HCT116 (cell line): ENCODE results near the gene MED25. TPM values are rescaled to one million over a fixed set of nuclear protein-coding genes. Genes with fewer than 3 reads are reported as not detected.

Experiments
- ATAC-seq: fragments of 200-7000 bp; cut with Tn5 transposase; 2 replicates; pipeline ENCODE4 v1.9.1; 2020; ENCODE audit warnings: mild to moderate bottlenecking, moderate library complexity
- BruUV-seq: library from RNA; stranded (reverse); fragments of 400-500 nt; replicated peaks from 2 replicates; lab custom pipeline; 2021; lab: Mats Ljungman, UMichigan
- CTCF ChIA-PET: fragments of 300-600 bp; sonication (Branson Sonifier 250); formaldehyde crosslinking; loops from one replicate; lab custom pipeline; 2021; ENCODE audit warnings: antibody characterized with exemption; lab: Charles Lee
- POLR2A ChIA-PET: fragments of 300-600, 350-600 bp; sonication (Branson Sonifier 250); formaldehyde crosslinking; loops from one replicate; lab custom pipeline; 2021; ENCODE audit warnings: antibody characterized with exemption; lab: Charles Lee
- RAD21 ChIA-PET, 2 experiments: fragments of 300-600 bp; sonication (Branson Sonifier 250); formaldehyde crosslinking; loops; one replicate each; lab custom pipeline; 2023; ENCODE audit warnings: low total read pairs in 2 of 2; ENCODE audit not compliant: uncharacterized antibody in 2 of 2, unreplicated experiment in 2 of 2, low non-redundant PET in 1 of 2; lab: Charles Lee
- DNase-seq: peaks from one replicate; pipeline ENCODE4 v3.0.0-alpha.2; 2010; ENCODE audit warnings: low read depth, low spot score
- H2AFZ ChIP-seq: fragments of 200-600 bp; shearing (Covaris generic), sonication (generic); 2 replicates; pipeline ENCODE4 v1.6.1; 2017; ENCODE audit warnings: low read depth, mixed run types, mixed read lengths, antibody characterized with exemption, low read length; ENCODE audit not compliant: poor library complexity, severe bottlenecking
- H3K27ac ChIP-seq: 2 replicates; pipeline ENCODE4 v1.5.1; 2012; ENCODE audit warnings: low read depth, low read length
- H3K27me3 ChIP-seq: fragments of 200-600 bp; sonication (generic); 2 replicates; pipeline ENCODE4 v1.6.1; 2016; ENCODE audit warnings: mixed run types, low read length, mixed read lengths; ENCODE audit not compliant: insufficient read depth
- H3K36me3 ChIP-seq, 2 experiments: fragments of 200-500 bp in 1 of 2; fragments of 200-600 bp in 1 of 2; sonication (Bioruptor generic) in 1 of 2; sonication (generic) in 1 of 2; 2 replicates each; pipeline versions ENCODE4 v1.5.1 to v1.6.1; 2014 to 2016; ENCODE audit warnings: low read length in 2 of 2, inconsistent platforms in 1 of 2, mixed read lengths in 1 of 2, mixed run types in 1 of 2; ENCODE audit not compliant: insufficient read depth in 2 of 2, control insufficient read depth in 1 of 2
- H3K4me1 ChIP-seq, 2 experiments: fragments of 200-600 bp in 1 of 2; sonication (generic) in 1 of 2; 2 replicates each; pipeline versions ENCODE4 v1.5.1 to v1.6.1; 2012 to 2017; ENCODE audit warnings: low read length in 2 of 2, inconsistent platforms in 1 of 2, mild to moderate bottlenecking in 1 of 2, mixed read lengths in 1 of 2, mixed run types in 1 of 2, moderate library complexity in 1 of 2; ENCODE audit not compliant: insufficient read depth in 2 of 2, control insufficient read depth in 1 of 2
- H3K4me2 ChIP-seq: fragments of 200-600 bp; sonication (generic); 2 replicates; pipeline ENCODE4 v1.6.1; 2017; ENCODE audit warnings: mixed run types, low read length, mixed read lengths
- H3K4me3 ChIP-seq, 2 experiments: fragments of 200-600 bp in 1 of 2; sonication (generic) in 1 of 2; replicated peaks in 1 of 2; 2 replicates each; pipeline ENCODE4 v1.5.1; 2011 to 2016; ENCODE audit warnings: low read length in 2 of 2, control low read depth in 1 of 2, low read depth in 1 of 2, mild to moderate bottlenecking in 1 of 2, mixed read lengths in 1 of 2, mixed run types in 1 of 2
- H3K79me2 ChIP-seq: fragments of 200-600 bp; sonication (generic); 2 replicates; pipeline ENCODE4 v1.6.1; 2017; ENCODE audit warnings: mild to moderate bottlenecking, mixed run types, low read length, moderate library complexity, mixed read lengths; ENCODE audit not compliant: insufficient read depth
- H3K9ac ChIP-seq: fragments of 200-600 bp; sonication (generic); 2 replicates; pipeline ENCODE4 v1.6.1; 2016; ENCODE audit warnings: low read length, mixed read lengths
- H3K9me2 ChIP-seq: fragments of 200-600 bp; sonication (generic), shearing (Covaris generic); 2 replicates; pipeline ENCODE4 v1.6.1; 2017; ENCODE audit warnings: mixed run types, mild to moderate bottlenecking, moderate library complexity; ENCODE audit not compliant: insufficient read depth
- H3K9me3 ChIP-seq, 2 experiments: fragments of 200-500 bp in 1 of 2; fragments of 200-600 bp in 1 of 2; sonication (Bioruptor generic) in 1 of 2; sonication (generic) in 1 of 2; 2 replicates each; pipeline ENCODE4 v1.6.1; 2014 to 2017; ENCODE audit warnings: low read length in 2 of 2, mixed read lengths in 2 of 2, inconsistent platforms in 1 of 2, low read depth in 1 of 2, mild to moderate bottlenecking in 1 of 2, mixed run types in 1 of 2, moderate library complexity in 1 of 2; ENCODE audit not compliant: control insufficient read depth in 1 of 2, insufficient read depth in 1 of 2
- H4K20me1 ChIP-seq: fragments of 200-600 bp; sonication (generic), shearing (Covaris generic); 2 replicates; pipeline ENCODE4 v1.6.1; 2017; ENCODE audit warnings: mixed run types, mild to moderate bottlenecking, moderate library complexity; ENCODE audit not compliant: insufficient read depth
- CEBPB ChIP-seq: IDR thresholded peaks from 2 replicates; pipeline ENCODE4 v1.6.1; 2012; ENCODE audit warnings: low read depth
- POLR2A ChIP-seq: IDR thresholded peaks from 2 replicates; pipeline ENCODE4 v1.7.0; 2011; ENCODE audit warnings: borderline replicate concordance; ENCODE audit not compliant: insufficient read depth, insufficient read length; ENCODE audit errors: extremely low read depth
- POLR2AphosphoS5 ChIP-seq: IDR thresholded peaks from 2 replicates; pipeline ENCODE4 v1.6.1; 2011; ENCODE audit warnings: mild to moderate bottlenecking, low read depth, low read length, moderate library complexity
- SRF ChIP-seq: IDR thresholded peaks from 2 replicates; pipeline ENCODE4 v1.6.1; 2012; ENCODE audit warnings: low read depth
- ZFX ChIP-seq: fragments of 450-650 bp; IDR thresholded peaks from 2 replicates; pipeline ENCODE4 v1.6.1; 2017
- ZNF274 ChIP-seq: fragments of 200-500 bp; sonication (Bioruptor generic); IDR thresholded peaks from 2 replicates; pipeline ENCODE4 v1.6.1; 2014; ENCODE audit warnings: mild to moderate bottlenecking, low read depth, low read length, inconsistent platforms
- intact Hi-C: fragments of 100-400 bp; cut with micrococcal nuclease; formaldehyde crosslinking; loops from 2 replicates; pipeline ENCODE4 v1.10.0; 2022
- total RNA-seq: library from RNA; stranded (reverse); gene quantifications from one replicate; pipeline ENCODE4 v1.2.1, GENCODE V29; 2021; ENCODE audit not compliant: unreplicated experiment
- TF ChIP-seq, protein P1 (sequence below): IDR thresholded peaks from 2 replicates; pipeline ENCODE4 v1.6.1; 2012; ENCODE audit warnings: low read depth
- TF ChIP-seq, protein P2 (sequence below), 3 experiments: fragments of 200-600 bp in 1 of 3; sonication (generic) in 1 of 3; IDR thresholded peaks in 2 of 3; conservative IDR thresholded peaks in 1 of 3; 2 replicates each; pipeline ENCODE4 v1.5.1; 2012 to 2017; ENCODE audit warnings: low read depth in 2 of 3, low read length in 2 of 3, antibody characterized with exemption in 1 of 3, borderline replicate concordance in 1 of 3, control low read depth in 1 of 3, mild to moderate bottlenecking in 1 of 3, mixed read lengths in 1 of 3, mixed run types in 1 of 3, moderate library complexity in 1 of 3; ENCODE audit not compliant: insufficient read depth in 1 of 3

Gene MED25
- total RNA-seq, 1 experiment from 2014 or later, result 77.7 TPM

DNA sequence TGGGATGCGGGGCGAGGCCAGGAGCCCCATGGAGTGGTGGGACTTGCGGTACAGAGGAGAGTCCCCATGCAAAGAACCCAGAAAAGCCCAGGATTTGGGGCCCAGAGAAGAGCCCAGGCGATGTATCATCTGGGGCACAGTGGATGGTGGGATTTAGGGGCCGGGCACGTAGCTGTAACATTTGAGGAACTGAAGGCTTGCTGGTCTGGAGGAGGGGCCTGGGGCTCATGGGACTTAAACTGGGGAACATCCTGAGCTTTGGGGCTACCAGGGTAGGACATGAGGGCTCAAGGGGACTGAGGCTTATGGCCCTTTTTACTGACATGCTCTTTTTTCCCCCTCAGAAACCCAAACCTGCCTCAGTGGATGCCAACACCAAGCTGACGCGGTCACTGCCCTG lies 13.5 kb downstream of the MED25 start:
- Histone ChIP-seq H3K27ac (no peak overlapping the region), H3K4me2 (no peak overlapping the region), H3K36me3 (peaks cover 21 to 40% of the 10 kb centered on the region in 2 experiments; a peak in 3 of 4 replicates), H3K79me2 (peaks cover 13% of the 10 kb centered on the region), H2AFZ (no peak overlapping the region), H3K9me2 (no peaks in the 10 kb centered on the region), H3K27me3 (no peaks in the 10 kb centered on the region)
- POLR2A ChIA-PET, result no interaction called here
- RAD21 ChIA-PET, result no interaction called here
- no peak for ATAC-seq
- CTCF ChIA-PET, result no interaction called here
- TF ChIP-seq SRF (no peak), CEBPB (no peak), POLR2AphosphoS5 (no peak), ZNF274 (no peak), POLR2A (no peak), ZFX (no peak)
- TF ChIP-seq, protein P1, sequence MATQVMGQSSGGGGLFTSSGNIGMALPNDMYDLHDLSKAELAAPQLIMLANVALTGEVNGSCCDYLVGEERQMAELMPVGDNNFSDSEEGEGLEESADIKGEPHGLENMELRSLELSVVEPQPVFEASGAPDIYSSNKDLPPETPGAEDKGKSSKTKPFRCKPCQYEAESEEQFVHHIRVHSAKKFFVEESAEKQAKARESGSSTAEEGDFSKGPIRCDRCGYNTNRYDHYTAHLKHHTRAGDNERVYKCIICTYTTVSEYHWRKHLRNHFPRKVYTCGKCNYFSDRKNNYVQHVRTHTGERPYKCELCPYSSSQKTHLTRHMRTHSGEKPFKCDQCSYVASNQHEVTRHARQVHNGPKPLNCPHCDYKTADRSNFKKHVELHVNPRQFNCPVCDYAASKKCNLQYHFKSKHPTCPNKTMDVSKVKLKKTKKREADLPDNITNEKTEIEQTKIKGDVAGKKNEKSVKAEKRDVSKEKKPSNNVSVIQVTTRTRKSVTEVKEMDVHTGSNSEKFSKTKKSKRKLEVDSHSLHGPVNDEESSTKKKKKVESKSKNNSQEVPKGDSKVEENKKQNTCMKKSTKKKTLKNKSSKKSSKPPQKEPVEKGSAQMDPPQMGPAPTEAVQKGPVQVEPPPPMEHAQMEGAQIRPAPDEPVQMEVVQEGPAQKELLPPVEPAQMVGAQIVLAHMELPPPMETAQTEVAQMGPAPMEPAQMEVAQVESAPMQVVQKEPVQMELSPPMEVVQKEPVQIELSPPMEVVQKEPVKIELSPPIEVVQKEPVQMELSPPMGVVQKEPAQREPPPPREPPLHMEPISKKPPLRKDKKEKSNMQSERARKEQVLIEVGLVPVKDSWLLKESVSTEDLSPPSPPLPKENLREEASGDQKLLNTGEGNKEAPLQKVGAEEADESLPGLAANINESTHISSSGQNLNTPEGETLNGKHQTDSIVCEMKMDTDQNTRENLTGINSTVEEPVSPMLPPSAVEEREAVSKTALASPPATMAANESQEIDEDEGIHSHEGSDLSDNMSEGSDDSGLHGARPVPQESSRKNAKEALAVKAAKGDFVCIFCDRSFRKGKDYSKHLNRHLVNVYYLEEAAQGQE, result no peak
- TF ChIP-seq, protein P2, sequence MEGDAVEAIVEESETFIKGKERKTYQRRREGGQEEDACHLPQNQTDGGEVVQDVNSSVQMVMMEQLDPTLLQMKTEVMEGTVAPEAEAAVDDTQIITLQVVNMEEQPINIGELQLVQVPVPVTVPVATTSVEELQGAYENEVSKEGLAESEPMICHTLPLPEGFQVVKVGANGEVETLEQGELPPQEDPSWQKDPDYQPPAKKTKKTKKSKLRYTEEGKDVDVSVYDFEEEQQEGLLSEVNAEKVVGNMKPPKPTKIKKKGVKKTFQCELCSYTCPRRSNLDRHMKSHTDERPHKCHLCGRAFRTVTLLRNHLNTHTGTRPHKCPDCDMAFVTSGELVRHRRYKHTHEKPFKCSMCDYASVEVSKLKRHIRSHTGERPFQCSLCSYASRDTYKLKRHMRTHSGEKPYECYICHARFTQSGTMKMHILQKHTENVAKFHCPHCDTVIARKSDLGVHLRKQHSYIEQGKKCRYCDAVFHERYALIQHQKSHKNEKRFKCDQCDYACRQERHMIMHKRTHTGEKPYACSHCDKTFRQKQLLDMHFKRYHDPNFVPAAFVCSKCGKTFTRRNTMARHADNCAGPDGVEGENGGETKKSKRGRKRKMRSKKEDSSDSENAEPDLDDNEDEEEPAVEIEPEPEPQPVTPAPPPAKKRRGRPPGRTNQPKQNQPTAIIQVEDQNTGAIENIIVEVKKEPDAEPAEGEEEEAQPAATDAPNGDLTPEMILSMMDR (IDR thresholded peaks at IDR 0.05 in 2 of 3, conservative IDR thresholded peaks at IDR 0.05 in 1 of 3; ENCODE audit: borderline replicate concordance in 1 of 3, insufficient read depth in 1 of 3, low read depth in 2 of 3, low read length in 2 of 3), result no peak
- TF ChIP-seq, all 23 proteins: peak for 0
- Histone ChIP-seq H3K9me3 (no peaks in the 10 kb centered on the region), H3K4me3 (no peak overlapping the region), H4K20me1 (no peaks in the 10 kb centered on the region), H3K4me1 (no peaks in the 10 kb centered on the region), H3K9ac (no peak overlapping the region)
- BruUV-seq, result no TSS peak
- DNase-seq, result no peak
- intact Hi-C loops, result no loop called here
